SHP77 (cell line): Measurements from ENCODE around the gene CNRIP1.
A peak's percentile ranks its signal among the peaks of the same experiment; 100 is the strongest.

Experiments
- DNase-seq, 2 experiments: peaks; one replicate each; lab custom pipeline; 2025; lab: John Stamatoyannopoulos, UW

The CNRIP1 gene

DNA sequence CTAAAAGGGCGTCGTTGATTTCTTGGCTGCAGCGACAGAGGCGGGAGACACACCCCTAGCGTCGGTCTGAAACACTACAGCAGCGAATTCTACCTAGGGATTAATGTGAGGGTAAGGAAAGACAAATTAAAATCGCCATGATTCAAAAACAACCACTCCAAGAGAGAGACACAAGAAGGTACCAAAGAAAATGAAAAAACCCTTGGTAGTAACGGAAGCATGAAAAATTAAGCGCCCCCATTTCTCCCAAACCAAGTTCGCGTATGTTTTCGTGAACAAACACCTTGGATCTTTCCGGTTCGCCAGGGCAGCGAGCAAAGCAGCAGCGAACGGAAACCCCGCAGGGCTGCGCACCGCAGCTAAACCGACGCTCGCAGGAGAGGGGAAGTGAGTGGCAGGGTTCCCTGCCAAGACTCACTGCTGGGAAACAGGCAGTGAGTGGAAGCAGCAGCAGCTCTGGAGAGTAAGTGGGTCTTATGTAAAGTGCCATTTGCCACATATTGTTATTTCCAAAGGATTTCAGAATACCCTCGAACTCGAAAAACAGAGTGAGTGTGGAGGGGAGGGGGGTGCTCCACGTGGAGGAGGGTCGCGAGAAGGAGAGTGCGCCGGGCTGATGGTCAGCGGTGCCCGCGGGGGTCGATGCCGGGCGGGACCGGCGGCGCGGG lies 68.4 kb downstream of the CNRIP1 start:
- DNase-seq: peak; percentile 61 to 68

DNA sequence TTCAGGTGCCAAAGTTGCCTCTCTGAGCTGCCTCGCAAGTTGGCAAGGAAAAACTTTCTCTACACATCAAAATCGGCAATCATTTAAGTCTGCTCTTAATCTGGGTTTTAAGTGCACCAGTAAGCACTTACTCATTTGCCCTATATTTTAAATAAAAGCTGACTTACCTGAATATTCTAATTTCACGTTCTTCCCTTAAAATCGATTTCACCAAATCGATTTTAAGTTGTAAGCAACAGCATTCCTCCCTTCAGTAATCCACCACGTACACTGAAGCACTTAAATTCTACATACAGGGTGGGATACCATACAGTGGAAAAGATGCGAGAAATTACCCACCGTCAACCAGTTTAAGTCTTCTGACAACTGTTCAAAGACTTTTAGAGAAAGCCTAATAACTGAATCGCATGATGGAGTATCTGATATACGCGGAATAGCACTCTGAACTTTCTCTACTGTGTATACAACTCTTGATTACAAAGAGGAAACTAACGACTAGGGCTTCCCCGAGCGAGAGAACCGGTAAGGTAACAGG lies 69.0 kb downstream of the CNRIP1 start:
- no peak for DNase-seq

DNA sequence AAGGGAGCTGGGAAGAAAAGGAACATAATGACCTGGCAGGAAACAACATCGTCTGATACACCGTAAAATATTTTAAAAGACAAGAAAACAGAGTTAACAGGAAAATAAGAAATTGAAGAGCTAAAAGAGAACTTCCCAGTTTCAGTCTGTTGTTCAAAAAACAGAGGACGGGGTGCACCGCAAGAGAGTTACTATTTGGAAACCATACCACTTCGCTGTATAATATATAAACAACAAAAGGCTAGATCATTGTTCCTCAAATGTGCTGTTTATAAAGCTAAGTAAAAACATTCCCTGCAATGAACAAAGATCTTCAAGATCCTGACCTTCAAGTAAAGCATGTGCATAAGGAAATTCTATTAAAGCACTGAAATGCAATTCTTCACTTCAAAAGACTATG lies 69.6 kb downstream of the CNRIP1 start:
- no peak for DNase-seq

- DNase-seq: no peak
Observed at GRCh38 chr2:68248806-68249205, 70.9 kb downstream of the CNRIP1 start.

GRCh38 chr2:68248361-68248760 lies 71.4 kb downstream of the CNRIP1 start:
- DNase-seq: no peak

DNA sequence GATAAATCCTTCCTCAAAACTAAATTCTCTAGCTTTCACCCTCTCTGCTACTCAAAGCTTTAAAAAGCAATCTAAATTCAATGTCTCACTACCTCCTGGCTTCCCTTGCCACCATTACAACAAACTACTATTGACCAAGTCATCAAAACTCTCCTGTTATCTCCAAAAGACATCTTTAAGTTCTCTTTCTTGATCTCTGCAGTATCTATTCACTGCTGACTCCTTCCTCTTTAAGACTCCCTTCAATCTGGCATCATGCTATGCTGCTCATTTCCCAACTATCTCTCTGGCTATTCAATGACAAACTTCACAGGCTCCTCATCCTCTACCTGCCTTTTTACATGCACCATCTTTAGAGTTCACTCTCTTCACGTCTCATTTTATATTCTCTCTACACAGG lies 73.4 kb downstream of the CNRIP1 start:
- DNase-seq: no peak

- DNase-seq: no peak
Observed at GRCh38 chr2:68245672-68246071, 74.1 kb downstream of the CNRIP1 start.

GRCh38 chr2:68245066-68245465 lies 74.7 kb downstream of the CNRIP1 start:
- no peak for DNase-seq

GRCh38 chr2:68244456-68244855 lies 75.3 kb downstream of the CNRIP1 start:
- DNase-seq: no peak
